ENCODE data around the gene TRAPPC11. TPM values are rescaled to one million over a fixed set of nuclear protein-coding genes. Genes with fewer than 3 reads are reported as not detected.
"Not testable (repeated sequence)": the region's sequence is repeated elsewhere in the genome, so short reads cannot be mapped to it uniquely, and the experiment has no call there.

TRAPPC11 gene
- total and polyA plus RNA-seq, 2 experiments from 2014 or later, result 15.0 to 42.7 TPM

GRCh38 chr4:183723561-183724228, 64.6 kb downstream of the TRAPPC11 start (continued):
- no peak for TF ChIP-seq ETS1 (IDR thresholded peaks at IDR 0.05)
- TF ChIP-seq ZNF114 (CRISPR knock-in tag; IDR thresholded peaks at IDR 0.05), result no peak
- TF ChIP-seq POLR2AphosphoS5 (IDR thresholded peaks at IDR 0.05; ENCODE audit: low read depth), result no peak
- TF ChIP-seq REST (IDR thresholded peaks at IDR 0.05; ENCODE audit: unreplicated experiment), result no peak
- TF ChIP-seq JUNB (IDR thresholded peaks at IDR 0.05; ENCODE audit: unreplicated experiment), result no peak

DNA sequence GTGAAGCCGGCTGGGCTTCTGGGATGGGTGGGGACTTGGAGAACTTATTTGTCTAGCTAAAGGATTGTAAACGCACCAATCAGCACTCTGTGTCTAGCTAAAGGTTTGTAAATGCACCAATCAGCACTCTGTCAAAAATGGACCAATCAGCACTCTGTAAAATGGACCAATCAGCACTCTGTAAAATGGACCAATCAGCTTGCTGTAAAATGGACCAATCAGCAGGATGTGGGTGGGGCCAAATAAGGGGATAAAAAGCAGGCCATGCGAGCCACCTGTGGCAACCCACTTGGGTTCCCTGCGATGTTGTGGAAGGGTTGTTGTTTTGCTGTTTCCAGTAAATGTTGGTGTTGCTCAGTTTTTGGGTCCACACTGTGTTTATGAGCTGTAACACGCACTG, 66.5 kb downstream of the TRAPPC11 start:
- H3K36me3 Mint-ChIP-seq (ENCODE audit: low read depth), result not testable (repeated sequence)

GRCh38 chr4:183727482-183727881, 68.4 kb downstream of the TRAPPC11 start:
- no peaks in the 10 kb centered on the region; the same call in 2 of the 3 replicates for H3K9me3 Mint-ChIP-seq
- Histone ChIP-seq H3K27ac (ENCODE audit: low read depth) (no peak overlapping the region), H3K4me1 (ENCODE audit: insufficient read depth) (peaks cover 10% of the 10 kb centered on the region; the same call in 1 of the 2 replicates), H4K20me1 (replicated peaks; ENCODE audit: insufficient read depth) (no peaks in the 10 kb centered on the region), H3K27me3 (ENCODE audit: insufficient read depth) (no peaks in the 10 kb centered on the region), H3K4me2 (no peak overlapping the region), H3K36me3 (ENCODE audit: insufficient read depth) (no peaks in the 10 kb centered on the region), H3K9me2 (ENCODE audit: insufficient read depth) (0 out of 2 replicates have a peak, but pooled peaks cover 5% of the 10 kb centered on the region), H3K79me2 (replicated peaks; ENCODE audit: insufficient read depth) (no peaks in the 10 kb centered on the region), H3F3A (replicated peaks; ENCODE audit: low read depth) (peaks cover 9% of the 10 kb centered on the region), H3K4me3 (no peak overlapping the region), H2AFZ (no peak overlapping the region)
- no peak overlapping the region for H3K4me3 Mint-ChIP-seq
- no peak overlapping the region for H3K27ac Mint-ChIP-seq
- no peak for ATAC-seq
- 0 out of 3 replicates have a peak, but pooled peaks cover 3% of the 10 kb centered on the region for H3K36me3 Mint-ChIP-seq (ENCODE audit: low read depth)
- peaks cover 13% of the 10 kb centered on the region for H3K27me3 Mint-ChIP-seq (ENCODE audit: insufficient read depth, low read depth, poor library complexity)
- DNase-seq (ENCODE audit: low spot score), result no peak
- H3K4me1 Mint-ChIP-seq, result peaks cover 7% of the 10 kb centered on the region; the same call in 2 of the 3 replicates
- no peak for TF ChIP-seq ETS1 (IDR thresholded peaks at IDR 0.05)
- TF ChIP-seq EZH2phosphoT487 (IDR thresholded peaks at IDR 0.05; ENCODE audit: unreplicated experiment), result no peak
- TF ChIP-seq, protein P1, sequence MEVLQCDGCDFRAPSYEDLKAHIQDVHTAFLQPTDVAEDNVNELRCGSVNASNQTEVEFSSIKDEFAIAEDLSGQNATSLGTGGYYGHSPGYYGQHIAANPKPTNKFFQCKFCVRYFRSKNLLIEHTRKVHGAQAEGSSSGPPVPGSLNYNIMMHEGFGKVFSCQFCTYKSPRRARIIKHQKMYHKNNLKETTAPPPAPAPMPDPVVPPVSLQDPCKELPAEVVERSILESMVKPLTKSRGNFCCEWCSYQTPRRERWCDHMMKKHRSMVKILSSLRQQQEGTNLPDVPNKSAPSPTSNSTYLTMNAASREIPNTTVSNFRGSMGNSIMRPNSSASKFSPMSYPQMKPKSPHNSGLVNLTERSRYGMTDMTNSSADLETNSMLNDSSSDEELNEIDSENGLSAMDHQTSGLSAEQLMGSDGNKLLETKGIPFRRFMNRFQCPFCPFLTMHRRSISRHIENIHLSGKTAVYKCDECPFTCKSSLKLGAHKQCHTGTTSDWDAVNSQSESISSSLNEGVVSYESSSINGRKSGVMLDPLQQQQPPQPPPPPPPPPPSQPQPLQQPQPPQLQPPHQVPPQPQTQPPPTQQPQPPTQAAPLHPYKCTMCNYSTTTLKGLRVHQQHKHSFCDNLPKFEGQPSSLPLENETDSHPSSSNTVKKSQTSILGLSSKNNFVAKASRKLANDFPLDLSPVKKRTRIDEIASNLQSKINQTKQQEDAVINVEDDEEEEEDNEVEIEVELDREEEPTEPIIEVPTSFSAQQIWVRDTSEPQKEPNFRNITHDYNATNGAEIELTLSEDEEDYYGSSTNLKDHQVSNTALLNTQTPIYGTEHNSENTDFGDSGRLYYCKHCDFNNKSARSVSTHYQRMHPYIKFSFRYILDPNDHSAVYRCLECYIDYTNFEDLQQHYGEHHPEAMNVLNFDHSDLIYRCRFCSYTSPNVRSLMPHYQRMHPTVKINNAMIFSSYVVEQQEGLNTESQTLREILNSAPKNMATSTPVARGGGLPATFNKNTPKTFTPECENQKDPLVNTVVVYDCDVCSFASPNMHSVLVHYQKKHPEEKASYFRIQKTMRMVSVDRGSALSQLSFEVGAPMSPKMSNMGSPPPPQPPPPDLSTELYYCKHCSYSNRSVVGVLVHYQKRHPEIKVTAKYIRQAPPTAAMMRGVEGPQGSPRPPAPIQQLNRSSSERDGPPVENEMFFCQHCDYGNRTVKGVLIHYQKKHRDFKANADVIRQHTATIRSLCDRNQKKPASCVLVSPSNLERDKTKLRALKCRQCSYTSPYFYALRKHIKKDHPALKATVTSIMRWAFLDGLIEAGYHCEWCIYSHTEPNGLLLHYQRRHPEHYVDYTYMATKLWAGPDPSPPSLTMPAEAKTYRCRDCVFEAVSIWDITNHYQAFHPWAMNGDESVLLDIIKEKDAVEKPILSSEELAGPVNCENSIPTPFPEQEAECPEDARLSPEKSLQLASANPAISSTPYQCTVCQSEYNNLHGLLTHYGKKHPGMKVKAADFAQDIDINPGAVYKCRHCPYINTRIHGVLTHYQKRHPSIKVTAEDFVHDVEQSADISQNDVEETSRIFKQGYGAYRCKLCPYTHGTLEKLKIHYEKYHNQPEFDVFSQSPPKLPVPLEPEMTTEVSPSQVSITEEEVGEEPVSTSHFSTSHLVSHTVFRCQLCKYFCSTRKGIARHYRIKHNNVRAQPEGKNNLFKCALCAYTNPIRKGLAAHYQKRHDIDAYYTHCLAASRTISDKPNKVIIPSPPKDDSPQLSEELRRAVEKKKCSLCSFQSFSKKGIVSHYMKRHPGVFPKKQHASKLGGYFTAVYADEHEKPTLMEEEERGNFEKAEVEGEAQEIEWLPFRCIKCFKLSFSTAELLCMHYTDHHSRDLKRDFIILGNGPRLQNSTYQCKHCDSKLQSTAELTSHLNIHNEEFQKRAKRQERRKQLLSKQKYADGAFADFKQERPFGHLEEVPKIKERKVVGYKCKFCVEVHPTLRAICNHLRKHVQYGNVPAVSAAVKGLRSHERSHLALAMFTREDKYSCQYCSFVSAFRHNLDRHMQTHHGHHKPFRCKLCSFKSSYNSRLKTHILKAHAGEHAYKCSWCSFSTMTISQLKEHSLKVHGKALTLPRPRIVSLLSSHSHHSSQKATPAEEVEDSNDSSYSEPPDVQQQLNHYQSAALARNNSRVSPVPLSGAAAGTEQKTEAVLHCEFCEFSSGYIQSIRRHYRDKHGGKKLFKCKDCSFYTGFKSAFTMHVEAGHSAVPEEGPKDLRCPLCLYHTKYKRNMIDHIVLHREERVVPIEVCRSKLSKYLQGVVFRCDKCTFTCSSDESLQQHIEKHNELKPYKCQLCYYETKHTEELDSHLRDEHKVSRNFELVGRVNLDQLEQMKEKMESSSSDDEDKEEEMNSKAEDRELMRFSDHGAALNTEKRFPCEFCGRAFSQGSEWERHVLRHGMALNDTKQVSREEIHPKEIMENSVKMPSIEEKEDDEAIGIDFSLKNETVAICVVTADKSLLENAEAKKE (CRISPR knock-in tag; IDR thresholded peaks at IDR 0.05), result no peak

More for the DNA sequence above, 66.5 kb downstream of the TRAPPC11 start:
- H3F3A ChIP-seq (replicated peaks; ENCODE audit: low read depth); H3K9me2 ChIP-seq (ENCODE audit: insufficient read depth); H4K20me1 ChIP-seq (replicated peaks; ENCODE audit: insufficient read depth); H3K79me2 ChIP-seq (replicated peaks; ENCODE audit: insufficient read depth); ATAC-seq; H2AFZ ChIP-seq; H3K27ac Mint-ChIP-seq; H3K27ac ChIP-seq (ENCODE audit: low read depth); H3K36me3 ChIP-seq (ENCODE audit: insufficient read depth); H3K4me3 Mint-ChIP-seq; H3K27me3 ChIP-seq (ENCODE audit: insufficient read depth); H3K9me3 Mint-ChIP-seq; H3K4me2 ChIP-seq; H3K4me3 ChIP-seq; DNase-seq (ENCODE audit: low spot score): not testable (repeated sequence)
- peaks cover 10% of the 10 kb centered on the region; the same call in 1 of the 2 replicates for H3K4me1 ChIP-seq (ENCODE audit: insufficient read depth)
- peaks cover 14% of the 10 kb centered on the region for H3K27me3 Mint-ChIP-seq (ENCODE audit: insufficient read depth, low read depth, poor library complexity)
- peaks cover 10% of the 10 kb centered on the region; the same call in 2 of the 3 replicates for H3K4me1 Mint-ChIP-seq

Data from GM23338 (cell line).